ENCODE measurements around the gene ATG9A.

GRCh38 chr2:219210196-219210885 is 19.1 kb downstream of the ATG9A start:
- no peak for TF ChIP-seq CTCF (IDR thresholded peaks at IDR 0.05)
- no peak for TF ChIP-seq POLR2A (IDR thresholded peaks at IDR 0.05)
